ENCODE measurements around the gene TMEM232.
"Not testable (repeated sequence)": the region's sequence is repeated elsewhere in the genome, so short reads cannot be mapped to it uniquely, and the experiment has no call there.

The TMEM232 gene

GRCh38 chr5:110726249-110727024 lies at the start of gene TMEM232:
TMEM232 (minus strand) TSS chr5:110726671; CDS start chr5:110667352, 59,319 bp downstream.
- DNase-seq (ENCODE audit: low read depth in 2 of 2, low spot score in 1 of 2), result peak; percentile 38 to 48

- no peak for DNase-seq (ENCODE audit: low read depth in 2 of 2, low spot score in 1 of 2)
These were observed 43.8 kb upstream of the TMEM232 start for GRCh38 chr5:110770286-110770685.

- no peak for DNase-seq (ENCODE audit: low read depth in 2 of 2, low spot score in 1 of 2)
These were observed 42.7 kb upstream of the TMEM232 start for GRCh38 chr5:110769000-110769681.

- no peak for DNase-seq (ENCODE audit: low read depth in 2 of 2, low spot score in 1 of 2)
These were observed 41.8 kb upstream of the TMEM232 start for GRCh38 chr5:110768138-110768860.

- DNase-seq (ENCODE audit: low read depth in 2 of 2, low spot score in 1 of 2), result no peak
These were observed 33.7 kb upstream of the TMEM232 start for GRCh38 chr5:110760158-110760557.

GRCh38 chr5:110757118-110757729 lies 30.8 kb upstream of the TMEM232 start:
- no peak for DNase-seq (ENCODE audit: low read depth in 2 of 2, low spot score in 1 of 2)

GRCh38 chr5:110754181-110754580 lies 27.7 kb upstream of the TMEM232 start:
- no peak for DNase-seq (ENCODE audit: low read depth in 2 of 2, low spot score in 1 of 2)

GRCh38 chr5:110753600-110753999 lies 27.1 kb upstream of the TMEM232 start:
- DNase-seq (ENCODE audit: low read depth in 2 of 2, low spot score in 1 of 2), result no peak

GRCh38 chr5:110752953-110753352 lies 26.5 kb upstream of the TMEM232 start:
- DNase-seq (ENCODE audit: low read depth in 2 of 2, low spot score in 1 of 2), result no peak

GRCh38 chr5:110751902-110752762 lies 25.7 kb upstream of the TMEM232 start:
- DNase-seq (ENCODE audit: low read depth in 2 of 2, low spot score in 1 of 2), result no peak

- DNase-seq (ENCODE audit: low read depth in 2 of 2, low spot score in 1 of 2), result peak; percentile 74 to 76
These were observed 12.6 kb upstream of the TMEM232 start, which contains the start of gene SLC25A46 for GRCh38 chr5:110738812-110739651. SLC25A46 (plus strand) TSS chr5:110739007; CDS start chr5:110739120, 113 bp downstream.

GRCh38 chr5:110738503-110738811 lies 12.0 kb upstream of the TMEM232 start:
- peak in 1 of 2 donors; percentile 37 for DNase-seq (ENCODE audit: low read depth in 2 of 2, low spot score in 1 of 2)

GRCh38 chr5:110736753-110737152 lies 10.3 kb upstream of the TMEM232 start:
- no peak for DNase-seq (ENCODE audit: low read depth in 2 of 2, low spot score in 1 of 2)

- DNase-seq (ENCODE audit: low read depth in 2 of 2, low spot score in 1 of 2), result no peak
These were observed 9.1 kb upstream of the TMEM232 start for GRCh38 chr5:110735556-110735955.

- DNase-seq (ENCODE audit: low read depth in 2 of 2, low spot score in 1 of 2), result no peak
These were observed 7.6 kb upstream of the TMEM232 start for GRCh38 chr5:110734101-110734500.

GRCh38 chr5:110731499-110731898 lies 5.0 kb upstream of the TMEM232 start:
- DNase-seq (ENCODE audit: low read depth in 2 of 2, low spot score in 1 of 2), result not testable (repeated sequence)

- no peak for DNase-seq (ENCODE audit: low read depth in 2 of 2, low spot score in 1 of 2)
These were observed 499 bp upstream of the TMEM232 start for GRCh38 chr5:110727025-110727314.

- no peak for DNase-seq (ENCODE audit: low read depth in 2 of 2, low spot score in 1 of 2)
These were observed 8.2 kb downstream of the TMEM232 start for GRCh38 chr5:110718311-110718710.

All from stimulated activated CD8-positive, alpha-beta memory T cell treated with anti-CD3 and anti-CD28 coated beads, Interleukin-4, amount 100 ng/mL, for 4 hours (primary cell).